Effector CD8-positive, alpha-beta T cell (primary cell): ENCODE results near the gene DHX40.
"Not testable (repeated sequence)": the region's sequence is repeated elsewhere in the genome, so short reads cannot be mapped to it uniquely, and the experiment has no call there.

Experiments
- DNase-seq: peaks from one replicate; lab custom pipeline; 2025; lab: John Stamatoyannopoulos, UW
- total RNA-seq, 4 experiments: gene quantifications; one replicate each; lab custom pipeline; 2026; lab: John Stamatoyannopoulos, UW

DHX40 gene, protein sequence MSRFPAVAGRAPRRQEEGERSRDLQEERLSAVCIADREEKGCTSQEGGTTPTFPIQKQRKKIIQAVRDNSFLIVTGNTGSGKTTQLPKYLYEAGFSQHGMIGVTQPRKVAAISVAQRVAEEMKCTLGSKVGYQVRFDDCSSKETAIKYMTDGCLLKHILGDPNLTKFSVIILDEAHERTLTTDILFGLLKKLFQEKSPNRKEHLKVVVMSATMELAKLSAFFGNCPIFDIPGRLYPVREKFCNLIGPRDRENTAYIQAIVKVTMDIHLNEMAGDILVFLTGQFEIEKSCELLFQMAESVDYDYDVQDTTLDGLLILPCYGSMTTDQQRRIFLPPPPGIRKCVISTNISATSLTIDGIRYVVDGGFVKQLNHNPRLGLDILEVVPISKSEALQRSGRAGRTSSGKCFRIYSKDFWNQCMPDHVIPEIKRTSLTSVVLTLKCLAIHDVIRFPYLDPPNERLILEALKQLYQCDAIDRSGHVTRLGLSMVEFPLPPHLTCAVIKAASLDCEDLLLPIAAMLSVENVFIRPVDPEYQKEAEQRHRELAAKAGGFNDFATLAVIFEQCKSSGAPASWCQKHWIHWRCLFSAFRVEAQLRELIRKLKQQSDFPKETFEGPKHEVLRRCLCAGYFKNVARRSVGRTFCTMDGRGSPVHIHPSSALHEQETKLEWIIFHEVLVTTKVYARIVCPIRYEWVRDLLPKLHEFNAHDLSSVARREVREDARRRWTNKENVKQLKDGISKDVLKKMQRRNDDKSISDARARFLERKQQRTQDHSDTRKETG
- total RNA-seq = 59.4 to 84.3 (median 76.4) reads per million in 4 experiments

DNA sequence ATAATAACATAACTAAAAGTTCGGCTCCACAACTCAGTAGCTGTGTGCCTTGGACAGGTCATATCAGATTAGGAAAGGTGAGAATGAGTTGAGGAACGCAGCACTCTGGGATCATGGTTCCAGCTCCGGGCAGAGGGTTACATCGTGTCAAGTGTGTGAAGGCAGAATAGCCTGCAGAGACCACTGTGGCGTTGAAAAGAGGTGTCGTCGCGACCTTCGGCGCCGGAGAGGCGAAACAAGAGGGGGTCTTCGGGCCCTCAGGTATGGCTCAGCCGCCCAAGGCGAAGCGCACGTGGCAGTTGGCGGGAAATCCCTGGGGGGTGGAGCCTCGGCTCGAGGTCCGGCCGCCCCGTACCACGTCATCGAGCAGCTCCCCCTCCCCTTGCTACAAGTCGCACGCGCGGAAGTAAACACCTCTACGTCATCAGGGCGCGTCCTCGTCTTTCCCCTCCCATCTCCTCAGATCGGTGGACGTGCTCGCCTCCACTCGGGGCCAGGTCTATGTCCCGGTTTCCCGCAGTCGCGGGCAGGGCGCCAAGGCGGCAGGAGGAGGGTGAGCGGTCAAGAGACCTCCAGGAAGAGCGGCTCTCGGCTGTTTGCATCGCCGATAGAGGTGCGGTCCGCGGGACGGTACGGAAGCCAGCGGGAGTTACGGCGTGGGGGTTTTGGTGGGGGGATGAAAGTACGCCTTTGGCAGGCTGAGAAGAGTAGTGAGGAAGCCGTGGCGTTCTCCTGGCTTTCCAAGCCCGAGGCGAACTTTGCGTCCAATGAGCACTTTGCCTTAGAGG, at the start of gene DHX40:
TSS of gene DHX40 (plus strand) at position 440 of the 788 bp plus-strand sequence. CDS start at position 502, 62 bp downstream.
- DNase-seq = peak; percentile 90

- DNase-seq = no peak
Observed at GRCh38 chr17:59516451-59516850, 49.0 kb upstream of the DHX40 start.

- DNase-seq = no peak
Observed at GRCh38 chr17:59519132-59519531, 46.3 kb upstream of the DHX40 start.

DNA sequence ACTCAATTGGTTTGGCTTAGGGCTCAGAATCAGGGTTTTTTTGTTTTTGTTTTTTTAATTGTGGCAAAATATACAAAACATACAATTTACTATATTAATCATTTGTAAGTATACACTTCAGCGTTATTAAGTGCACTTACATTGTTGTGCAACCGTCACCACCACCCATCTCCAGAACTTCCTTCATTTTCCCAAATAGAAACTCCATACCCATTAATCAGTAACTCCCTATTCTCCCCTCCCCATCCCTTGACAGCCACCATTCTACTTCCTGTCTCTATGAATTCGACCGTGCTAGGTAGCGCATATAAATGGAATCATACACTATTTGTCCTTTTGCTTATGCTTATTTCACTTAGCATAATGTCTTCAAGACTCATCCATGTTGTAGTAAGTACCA, 45.2 kb upstream of the DHX40 start:
- no peak for DNase-seq

- DNase-seq = peak; percentile 22
Observed at GRCh38 chr17:59521465-59522126, 43.8 kb upstream of the DHX40 start.

- DNase-seq = not testable (repeated sequence)
Observed at GRCh38 chr17:59524930-59525329, 40.5 kb upstream of the DHX40 start.

- no peak for DNase-seq
Observed at GRCh38 chr17:59525668-59526067, 39.7 kb upstream of the DHX40 start.

- DNase-seq = no peak
Observed at GRCh38 chr17:59526451-59526850, 39.0 kb upstream of the DHX40 start.

GRCh38 chr17:59527325-59527917, 38.0 kb upstream of the DHX40 start:
- no peak for DNase-seq

DNA sequence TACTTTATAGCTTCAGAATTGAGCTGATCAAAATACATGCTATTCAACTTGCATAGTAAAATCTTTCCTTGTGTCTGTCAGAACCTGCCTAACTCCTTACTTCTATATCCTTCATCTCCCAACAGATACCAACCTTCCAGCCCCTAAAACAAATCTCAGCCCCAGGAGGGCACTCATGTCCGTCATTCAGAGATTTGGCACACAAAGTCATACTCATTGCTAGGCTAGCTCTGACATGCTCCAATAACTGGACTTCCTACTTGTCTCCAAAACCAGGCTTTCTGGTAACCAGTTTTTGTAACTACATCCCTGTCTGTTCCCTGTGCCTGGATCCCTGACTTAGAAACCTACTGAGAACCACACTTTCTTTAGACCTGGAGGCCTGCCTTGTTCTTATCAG, 37.5 kb upstream of the DHX40 start:
- no peak for DNase-seq

GRCh38 chr17:59530531-59530930, 34.9 kb upstream of the DHX40 start:
- no peak for DNase-seq

- DNase-seq = no peak
Observed at GRCh38 chr17:59533694-59534093, 31.7 kb upstream of the DHX40 start.

- DNase-seq = no peak
Observed at GRCh38 chr17:59534583-59534982, 30.8 kb upstream of the DHX40 start.

GRCh38 chr17:59538195-59538909, 27.1 kb upstream of the DHX40 start:
- DNase-seq = no peak

DNA sequence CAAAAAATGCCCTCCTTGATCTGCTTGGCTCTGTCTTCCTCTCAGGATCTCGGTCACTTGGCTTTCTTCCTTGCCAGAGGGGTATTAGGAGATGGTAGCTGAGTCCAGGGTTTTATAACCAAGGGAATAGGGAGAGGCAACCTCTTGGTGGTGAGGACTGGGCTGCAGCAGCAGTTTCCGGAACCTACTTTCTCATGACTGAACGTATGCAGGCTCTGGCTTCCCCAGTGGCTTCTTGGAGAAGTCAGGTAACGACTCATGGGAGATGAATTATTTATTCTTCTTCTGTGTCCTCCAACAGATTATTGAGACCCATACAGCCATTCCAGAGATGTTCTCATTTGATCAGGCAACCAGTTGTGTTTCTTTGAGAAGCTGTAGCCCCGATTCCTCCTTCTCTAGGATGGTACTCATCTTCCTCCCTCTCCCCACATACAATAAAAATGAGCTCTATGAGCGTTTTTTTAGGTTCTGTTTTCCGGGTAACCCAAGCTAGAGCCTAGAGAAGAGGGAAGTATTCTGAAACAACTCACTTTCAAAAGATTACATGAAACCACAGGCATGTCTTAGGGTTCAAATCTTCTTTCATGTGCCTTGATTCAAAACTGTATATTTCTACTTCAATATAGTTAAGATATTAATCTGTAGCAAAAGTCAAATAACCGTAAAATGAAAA, 22.3 kb upstream of the DHX40 start:
- no peak for DNase-seq

GRCh38 chr17:59545942-59546341, 19.5 kb upstream of the DHX40 start:
- DNase-seq = no peak

DNA sequence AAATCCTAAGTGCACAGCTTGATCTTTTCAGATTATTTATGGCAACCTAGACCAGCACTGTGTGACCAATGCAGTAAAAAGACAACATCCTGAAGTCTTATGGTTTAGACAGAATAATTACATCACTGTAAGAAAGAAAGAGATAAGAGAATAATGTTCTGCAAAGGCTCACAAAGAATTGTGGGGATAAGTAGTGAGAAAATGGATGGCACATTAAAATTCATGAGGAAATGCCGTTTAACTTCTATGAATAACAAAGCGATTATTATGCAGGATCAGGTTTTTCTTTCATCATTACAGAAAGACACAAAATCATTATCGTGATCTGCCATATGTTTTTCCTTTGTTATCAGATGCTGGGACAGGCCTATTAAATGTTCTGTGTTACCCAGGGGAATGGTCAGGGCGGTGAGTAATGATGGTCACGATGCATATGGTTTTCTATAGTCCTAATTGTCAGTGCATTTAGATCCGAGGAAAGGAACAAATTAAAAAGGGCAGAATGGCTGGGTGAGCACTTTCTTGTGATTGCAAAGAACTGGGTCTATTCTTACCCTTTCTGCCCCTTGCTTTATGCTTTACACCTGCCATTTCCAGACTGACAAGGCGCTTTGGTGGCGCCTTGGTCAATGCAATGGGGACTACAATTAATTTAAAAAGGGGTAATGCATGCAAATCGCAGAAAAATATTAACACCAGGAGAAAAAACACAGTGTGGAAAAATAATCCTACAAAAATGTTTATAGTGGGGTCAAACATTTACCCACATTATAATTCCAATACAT, 18.1 kb upstream of the DHX40 start:
- DNase-seq = no peak

- not testable (repeated sequence) for DNase-seq
Observed at GRCh38 chr17:59548985-59549384, 16.4 kb upstream of the DHX40 start.

DNA sequence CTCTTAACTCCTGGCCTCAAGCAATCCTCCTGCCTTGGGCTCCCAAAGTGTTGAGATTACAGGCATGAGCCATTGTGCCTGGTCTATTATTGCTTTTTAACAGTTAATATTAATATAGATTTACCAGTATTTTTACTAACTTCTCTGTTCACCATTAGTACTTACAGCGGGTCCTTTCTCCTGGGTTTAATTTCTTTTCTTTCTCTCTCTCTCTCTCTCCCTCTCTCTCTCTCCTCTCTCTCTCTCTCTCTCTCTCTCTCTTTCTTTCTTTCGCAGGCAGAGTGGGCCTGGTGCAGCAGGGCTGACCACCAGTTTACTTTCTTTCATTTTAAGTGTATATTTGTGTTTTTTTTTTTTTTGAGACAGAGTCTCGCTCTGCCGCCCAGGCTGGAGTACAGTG, 14.7 kb upstream of the DHX40 start:
- DNase-seq = no peak
